Fibroblast of lung (primary cell): ENCODE measurements around the gene CHMP2A. TPM values are rescaled to one million over a fixed set of nuclear protein-coding genes. Genes with fewer than 3 reads are reported as not detected.

Experiments used
- DNase-seq, 2 donors: peaks; one replicate each; pipeline versions ENCODE4 v3.0.0 to v3.0.0-alpha.2; 2010; ENCODE audit warnings: low read depth in 2 of 2
- H2AFZ ChIP-seq: 2 replicates; pipeline ENCODE4 v1.5.1; 2012; ENCODE audit warnings: low read length, control low read depth, inconsistent platforms
- H3K27ac ChIP-seq: 2 replicates; pipeline ENCODE4 v1.5.1; 2011; ENCODE audit warnings: low read length, control low read depth; ENCODE audit not compliant: insufficient read depth
- H3K27me3 ChIP-seq: 2 replicates; pipeline ENCODE4 v1.5.1; 2011; ENCODE audit warnings: mild to moderate bottlenecking, low read length; ENCODE audit not compliant: control insufficient read depth, insufficient read depth
- H3K36me3 ChIP-seq: 2 replicates; pipeline ENCODE4 v1.5.1; 2011; ENCODE audit warnings: low read length; ENCODE audit not compliant: control insufficient read depth, insufficient read depth
- H3K4me1 ChIP-seq: 2 replicates; pipeline ENCODE4 v1.5.1; 2011; ENCODE audit warnings: low read length; ENCODE audit not compliant: control insufficient read depth, insufficient read depth; ENCODE audit errors: extremely low read depth
- H3K4me2 ChIP-seq: 2 replicates; pipeline ENCODE4 v1.5.1; 2011; ENCODE audit warnings: low read length, control low read depth; ENCODE audit not compliant: insufficient read depth; ENCODE audit errors: extremely low read depth
- H3K4me3 ChIP-seq, 4 experiments: fragments of 200-600 bp in 1 of 4; sonication (generic) in 1 of 4; replicated peaks in 1 of 4; 2 replicates each; pipeline ENCODE4 v1.5.1; 2011 to 2016; ENCODE audit warnings: low read length in 4 of 4, low read depth in 3 of 4, mild to moderate bottlenecking in 3 of 4, control low read depth in 2 of 4, inconsistent platforms in 1 of 4, mixed read lengths in 1 of 4; ENCODE audit not compliant: insufficient read depth in 1 of 4; ENCODE audit errors: control extremely low read depth in 1 of 4
- H3K79me2 ChIP-seq: 2 replicates; pipeline ENCODE4 v1.5.1; 2012; ENCODE audit warnings: mild to moderate bottlenecking, low read length, inconsistent platforms; ENCODE audit not compliant: control insufficient read depth, insufficient read depth
- H3K9ac ChIP-seq: 2 replicates; pipeline ENCODE4 v1.5.1; 2011; ENCODE audit warnings: mild to moderate bottlenecking, low read length, control low read depth; ENCODE audit not compliant: insufficient read depth
- H3K9me3 ChIP-seq: 2 replicates; pipeline ENCODE4 v1.5.1; 2012; ENCODE audit warnings: low read depth, low read length; ENCODE audit not compliant: control insufficient read depth, insufficient read depth
- H4K20me1 ChIP-seq: 2 replicates; pipeline ENCODE4 v1.5.1; 2011; ENCODE audit warnings: low read length; ENCODE audit not compliant: control insufficient read depth, insufficient read depth; ENCODE audit errors: extremely low read depth
- CTCF ChIP-seq, 2 donors: IDR thresholded peaks in 1 of 2; conservative IDR thresholded peaks in 1 of 2; 1 replicate in 1 of 2; 2 replicates in 1 of 2; pipeline ENCODE4 v1.5.1; 2011 to 2012; ENCODE audit warnings: low read length in 2 of 2, control low read depth in 1 of 2, inconsistent platforms in 1 of 2, low read depth in 1 of 2, mild to moderate bottlenecking in 1 of 2
- EZH2 ChIP-seq: IDR thresholded peaks from 2 replicates; pipeline ENCODE4 v1.5.1; 2012; ENCODE audit warnings: low read length, control low read depth, mild to moderate bottlenecking; ENCODE audit errors: missing control alignments
- polyA plus RNA-seq, 2 donors: library from polyadenylated mRNA; depleted of rRNA in 1 of 2; stranded (reverse) in 1 of 2; unstranded in 1 of 2; fragments of >200 nt; gene quantifications; 2 replicates each; pipeline ENCODE4 v1.2.1, GENCODE V29; 2011 to 2012; ENCODE audit warnings: missing spikeins in 1 of 2
- total RNA-seq: library from RNA; depleted of rRNA; stranded (reverse); fragments of >200 nt; gene quantifications from 2 replicates; pipeline ENCODE4 v1.2.1, GENCODE V29; 2014

Gene CHMP2A
- total and polyA plus RNA-seq, 2 donors (not counting 1 experiment from before 2014, with no cell fraction given): 146 to 215 TPM

- Histone ChIP-seq H3K36me3 (peaks cover 9% of the 10 kb centered on the region), H3K4me3 (peak overlapping the region; percentile 83 to 97 (median 92)), H3K79me2 (peaks cover 35% of the 10 kb centered on the region), H3K9me3 (no peaks in the 10 kb centered on the region), H3K27ac (peak overlapping the region; percentile 94), H3K4me2 (peak overlapping the region; percentile 99), H3K27me3 (no peaks in the 10 kb centered on the region), H2AFZ (peak overlapping the region; percentile 71), H4K20me1 (no peaks in the 10 kb centered on the region), H3K4me1 (peaks cover 9% of the 10 kb centered on the region), H3K9ac (peak overlapping the region; percentile 95)
- TF ChIP-seq EZH2 (no peak), CTCF (conservative IDR thresholded peaks at IDR 0.05 in 1 of 2, IDR thresholded peaks at IDR 0.05 in 1 of 2; ENCODE audit: low read depth in 1 of 2, low read length in 2 of 2) (peak; percentile 68 to 80)
- DNase-seq: peak; percentile 72 to 79
Observed at GRCh38 chr19:58519087-58519354, 35.9 kb downstream of the CHMP2A start.

GRCh38 chr19:58518256-58519086, 36.4 kb downstream of the CHMP2A start:
- peaks cover 35% of the 10 kb centered on the region for H3K79me2 ChIP-seq
- DNase-seq: no peak
- no peak for TF ChIP-seq CTCF (conservative IDR thresholded peaks at IDR 0.05 in 1 of 2, IDR thresholded peaks at IDR 0.05 in 1 of 2; ENCODE audit: low read depth in 1 of 2, low read length in 2 of 2)
- no peak for TF ChIP-seq EZH2
- H4K20me1 ChIP-seq: no peaks in the 10 kb centered on the region
- H3K4me3 ChIP-seq: peak overlapping the region; percentile 83 to 97 (median 92)
- H3K9ac ChIP-seq: peak overlapping the region; percentile 95
- no peak overlapping the region for H2AFZ ChIP-seq
- H3K27me3 ChIP-seq: no peaks in the 10 kb centered on the region
- peak overlapping the region; percentile 94 for H3K27ac ChIP-seq
- H3K4me1 ChIP-seq: peaks cover 9% of the 10 kb centered on the region
- no peaks in the 10 kb centered on the region for H3K9me3 ChIP-seq
- H3K36me3 ChIP-seq: peaks cover 9% of the 10 kb centered on the region
- peak overlapping the region; percentile 99 for H3K4me2 ChIP-seq

- no peaks in the 10 kb centered on the region for H3K9me3 ChIP-seq
- H3K79me2 ChIP-seq: peaks cover 35% of the 10 kb centered on the region
- H3K27ac ChIP-seq: no peak overlapping the region
- H4K20me1 ChIP-seq: no peaks in the 10 kb centered on the region
- H3K9ac ChIP-seq: no peak overlapping the region
- H3K4me3 ChIP-seq: no peak overlapping the region
- no peak for DNase-seq
- TF ChIP-seq EZH2 (no peak), CTCF (conservative IDR thresholded peaks at IDR 0.05 in 1 of 2, IDR thresholded peaks at IDR 0.05 in 1 of 2; ENCODE audit: low read depth in 1 of 2, low read length in 2 of 2) (no peak)
- no peaks in the 10 kb centered on the region for H3K27me3 ChIP-seq
- H2AFZ ChIP-seq: no peak overlapping the region
- H3K4me2 ChIP-seq: no peak overlapping the region
- peaks cover 9% of the 10 kb centered on the region for H3K36me3 ChIP-seq
- H3K4me1 ChIP-seq: peaks cover 9% of the 10 kb centered on the region
Observed at GRCh38 chr19:58516964-58517833, 37.7 kb downstream of the CHMP2A start.
